ENCODE results near the gene FMN1.

The FMN1 gene

GRCh38 chr15:33044598-33044997 lies 149.9 kb downstream of the FMN1 start:
- DNase-seq: no peak

- DNase-seq: no peak
Measured at GRCh38 chr15:33043636-33044035, 150.9 kb downstream of the FMN1 start.

GRCh38 chr15:33040496-33040895 lies 154.0 kb downstream of the FMN1 start:
- DNase-seq: no peak

- DNase-seq: no peak
Measured at GRCh38 chr15:33034588-33034987, 159.9 kb downstream of the FMN1 start.

GRCh38 chr15:33032053-33032452 lies 162.5 kb downstream of the FMN1 start:
- DNase-seq: no peak

GRCh38 chr15:33031324-33031821 lies 163.1 kb downstream of the FMN1 start:
- no peak for DNase-seq

GRCh38 chr15:33030315-33030714 lies 164.2 kb downstream of the FMN1 start:
- DNase-seq: no peak

- no peak for DNase-seq
Measured at GRCh38 chr15:33029109-33029652, 165.3 kb downstream of the FMN1 start.

GRCh38 chr15:33028495-33028894 lies 166.0 kb downstream of the FMN1 start:
- no peak for DNase-seq

GRCh38 chr15:33027306-33028035 lies 167.0 kb downstream of the FMN1 start:
- DNase-seq: no peak

GRCh38 chr15:33026614-33027013 lies 167.9 kb downstream of the FMN1 start:
- no peak for DNase-seq

GRCh38 chr15:33022629-33023028 lies 171.9 kb downstream of the FMN1 start:
- DNase-seq: no peak

GRCh38 chr15:33021806-33022389 lies 172.6 kb downstream of the FMN1 start:
- DNase-seq: no peak

GRCh38 chr15:33019354-33019981 lies 175.0 kb downstream of the FMN1 start:
- no peak for DNase-seq

GRCh38 chr15:33016405-33017024 lies 178.0 kb downstream of the FMN1 start:
- DNase-seq: no peak

- no peak for DNase-seq
Measured at GRCh38 chr15:33014586-33014985, 179.9 kb downstream of the FMN1 start.

- no peak for DNase-seq
Measured at GRCh38 chr15:33013827-33014445, 180.6 kb downstream of the FMN1 start.

GRCh38 chr15:33011976-33012375 lies 182.5 kb downstream of the FMN1 start:
- DNase-seq: no peak

- DNase-seq: no peak
Measured at GRCh38 chr15:33009603-33010002, 184.9 kb downstream of the FMN1 start.

GRCh38 chr15:33009026-33009425 lies 185.5 kb downstream of the FMN1 start:
- DNase-seq: no peak

- DNase-seq: no peak
Measured at GRCh38 chr15:33008284-33008995, 186.1 kb downstream of the FMN1 start.

- no peak for DNase-seq
Measured at GRCh38 chr15:33007303-33007855, 187.1 kb downstream of the FMN1 start.
